ENCODE data around the gene ADGRB3.

DNA sequence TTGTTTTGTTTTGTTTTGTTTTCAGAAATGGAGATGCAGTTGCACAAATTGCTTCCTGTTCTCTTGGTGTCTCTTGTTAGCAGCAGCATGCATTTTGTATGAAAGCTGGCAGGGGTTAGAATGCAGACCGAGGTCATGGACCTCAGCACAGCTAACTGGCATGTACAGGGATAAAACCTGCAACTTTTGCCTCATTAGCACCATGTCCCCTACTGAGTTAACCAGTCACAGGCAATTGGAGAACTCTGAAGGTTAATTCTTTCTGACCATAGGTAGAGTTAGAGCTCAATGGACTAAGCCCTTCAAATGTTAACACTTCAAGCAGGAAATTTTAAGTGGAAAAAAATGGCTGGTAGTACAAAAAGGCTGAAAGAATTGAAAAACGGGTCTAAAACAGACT, 377.1 kb downstream of the ADGRB3 start:
- TF ChIP-seq, protein P1, sequence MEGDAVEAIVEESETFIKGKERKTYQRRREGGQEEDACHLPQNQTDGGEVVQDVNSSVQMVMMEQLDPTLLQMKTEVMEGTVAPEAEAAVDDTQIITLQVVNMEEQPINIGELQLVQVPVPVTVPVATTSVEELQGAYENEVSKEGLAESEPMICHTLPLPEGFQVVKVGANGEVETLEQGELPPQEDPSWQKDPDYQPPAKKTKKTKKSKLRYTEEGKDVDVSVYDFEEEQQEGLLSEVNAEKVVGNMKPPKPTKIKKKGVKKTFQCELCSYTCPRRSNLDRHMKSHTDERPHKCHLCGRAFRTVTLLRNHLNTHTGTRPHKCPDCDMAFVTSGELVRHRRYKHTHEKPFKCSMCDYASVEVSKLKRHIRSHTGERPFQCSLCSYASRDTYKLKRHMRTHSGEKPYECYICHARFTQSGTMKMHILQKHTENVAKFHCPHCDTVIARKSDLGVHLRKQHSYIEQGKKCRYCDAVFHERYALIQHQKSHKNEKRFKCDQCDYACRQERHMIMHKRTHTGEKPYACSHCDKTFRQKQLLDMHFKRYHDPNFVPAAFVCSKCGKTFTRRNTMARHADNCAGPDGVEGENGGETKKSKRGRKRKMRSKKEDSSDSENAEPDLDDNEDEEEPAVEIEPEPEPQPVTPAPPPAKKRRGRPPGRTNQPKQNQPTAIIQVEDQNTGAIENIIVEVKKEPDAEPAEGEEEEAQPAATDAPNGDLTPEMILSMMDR (conservative IDR thresholded peaks at IDR 0.05; ENCODE audit: low read depth, low read length), result no peak
- no peak for TF ChIP-seq EZH2 (IDR thresholded peaks at IDR 0.05; ENCODE audit: low read length, unreplicated experiment)
- no peak for TF ChIP-seq EZH2phosphoT487 (IDR thresholded peaks at IDR 0.05; ENCODE audit: borderline replicate concordance, low read length)
